Measurements from ENCODE around the gene CORO1C. TPM values are rescaled to one million over a fixed set of nuclear protein-coding genes. Genes with fewer than 3 reads are reported as not detected.
A peak's percentile ranks its signal among the peaks of the same experiment; 100 is the strongest.

CORO1C gene
- total and polyA plus RNA-seq, 9 of the 15 experiments (the other 6 are each of a cell fraction or from before 2014, with no cell fraction given) = 55.2 to 280 (median 150) TPM

DNA sequence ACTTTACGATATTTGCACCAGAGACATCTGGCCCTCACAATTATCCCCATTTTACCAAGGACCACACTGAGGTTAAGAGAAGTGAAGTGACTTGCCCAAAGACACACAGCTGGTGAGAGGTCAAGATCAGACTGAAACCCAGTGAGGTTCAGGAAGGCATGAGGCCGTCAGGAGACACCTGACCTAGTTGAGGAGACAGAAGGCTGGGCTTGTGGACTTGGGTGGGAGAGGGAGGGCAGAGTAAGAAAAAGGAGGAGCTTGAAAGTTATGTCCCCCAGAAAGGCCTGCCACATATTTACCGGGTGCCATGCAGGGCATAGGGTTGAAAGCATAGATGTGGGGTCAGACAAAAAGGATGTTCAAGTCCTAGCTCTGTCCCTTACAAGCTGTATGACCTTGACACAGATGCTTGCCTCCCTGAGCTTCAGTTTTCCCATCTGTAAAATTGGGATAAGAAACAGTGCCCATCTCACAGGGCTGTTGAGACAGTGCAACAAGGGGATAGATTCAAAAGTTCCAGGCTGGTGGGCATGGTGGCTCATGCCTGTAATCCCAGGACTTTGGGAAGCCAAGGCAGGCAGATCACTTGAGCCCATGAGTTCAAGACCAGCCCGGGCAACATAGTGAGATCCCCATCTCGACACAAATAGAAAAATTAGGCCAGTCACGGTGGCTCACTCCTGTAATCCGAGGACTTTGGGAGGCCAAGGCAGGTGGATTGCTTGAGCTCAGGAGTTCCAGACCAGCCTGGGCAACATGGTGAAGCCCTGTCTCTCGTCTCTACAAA lies 104.0 kb downstream of the CORO1C start (continued):
- TF ChIP-seq RBM25 (IDR thresholded peaks at IDR 0.05; ENCODE audit: low read depth, low read length, severe bottlenecking) = peak; percentile 20
- TF ChIP-seq ESRRA (IDR thresholded peaks at IDR 0.05; ENCODE audit: borderline replicate concordance, low read depth) = peak; percentile 81
- 0 out of 4 replicates have a peak, but pooled peaks of 1 of the 2 experiments have one; percentile 11 for TF ChIP-seq HDAC1 (IDR thresholded peaks at IDR 0.05)
- 0 out of 2 replicates have a peak, but pooled peaks have one; percentile 46 for TF ChIP-seq BCOR (IDR thresholded peaks at IDR 0.05)
- TF ChIP-seq PBX2 (CRISPR knock-in tag; IDR thresholded peaks at IDR 0.05; ENCODE audit: low read depth) = no peak
- TF ChIP-seq PBX2 (tag; conservative IDR thresholded peaks at IDR 0.05; ENCODE audit: low read depth) = no peak
- TF ChIP-seq ZNF785 (CRISPR knock-in tag; IDR thresholded peaks at IDR 0.05) = no peak
- peak; percentile 41 for TF ChIP-seq ZFP36 (IDR thresholded peaks at IDR 0.05; ENCODE audit: low read depth, low read length, partially characterized antibody)
- peak; percentile 30; the same call in 1 of the 2 replicates for TF ChIP-seq ADNP (tag; IDR thresholded peaks at IDR 0.05)
- TF ChIP-seq, protein P1, sequence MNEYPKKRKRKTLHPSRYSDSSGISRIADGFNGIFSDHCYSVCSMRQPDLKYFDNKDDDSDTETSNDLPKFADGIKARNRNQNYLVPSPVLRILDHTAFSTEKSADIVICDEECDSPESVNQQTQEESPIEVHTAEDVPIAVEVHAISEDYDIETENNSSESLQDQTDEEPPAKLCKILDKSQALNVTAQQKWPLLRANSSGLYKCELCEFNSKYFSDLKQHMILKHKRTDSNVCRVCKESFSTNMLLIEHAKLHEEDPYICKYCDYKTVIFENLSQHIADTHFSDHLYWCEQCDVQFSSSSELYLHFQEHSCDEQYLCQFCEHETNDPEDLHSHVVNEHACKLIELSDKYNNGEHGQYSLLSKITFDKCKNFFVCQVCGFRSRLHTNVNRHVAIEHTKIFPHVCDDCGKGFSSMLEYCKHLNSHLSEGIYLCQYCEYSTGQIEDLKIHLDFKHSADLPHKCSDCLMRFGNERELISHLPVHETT (CRISPR knock-in tag; conservative IDR thresholded peaks at IDR 0.05 in 1 of 2, IDR thresholded peaks at IDR 0.05 in 1 of 2) = peak in 1 of 2 experiments; percentile 11; a peak in 1 of 4 replicates
- 0 out of 2 replicates have a peak, but pooled peaks have one; percentile 23 for TF ChIP-seq EHMT2 (IDR thresholded peaks at IDR 0.05)
- TF ChIP-seq CHD4 (IDR thresholded peaks at IDR 0.05; ENCODE audit: insufficient read depth, insufficient replicate concordance, low read depth, low read length, poor library complexity, severe bottlenecking) = peak; percentile 54
- TF ChIP-seq ZNF592 (IDR thresholded peaks at IDR 0.05) = peak; percentile 46; the same call in 1 of the 2 replicates
- peak; percentile 5 to 54; a peak in 1 of 4 replicates for TF ChIP-seq KDM1A (IDR thresholded peaks at IDR 0.05)
